Gastrocnemius medialis (tissue), 4 donors: ENCODE data around the gene SLC17A7. TPM values are rescaled to one million over a fixed set of nuclear protein-coding genes. Genes with fewer than 3 reads are reported as not detected.

Experiments used
- ATAC-seq, 2 donors: fragments of 150-250 bp; one replicate each; pipeline ENCODE4 v1.9.1; 2016
- DNase-seq, 2 donors: peaks; one replicate each; pipeline ENCODE4 v3.0.0-alpha.2; 2019
- H3K27ac ChIP-seq, 4 donors: fragments of 200-600 bp; sonication (generic); 1 replicate in 1 of 4; 2 replicates in 3 of 4; pipeline ENCODE4 v1.5.1; 2016 to 2018; ENCODE audit warnings: mild to moderate bottlenecking in 2 of 4, moderate library complexity in 1 of 4
- H3K27me3 ChIP-seq, 3 donors: fragments of 200-600 bp; sonication (generic) in 2 of 3; 1 replicate in 1 of 3; 2 replicates in 2 of 3; pipeline versions ENCODE4 v1.5.1 to v1.6.0; 2016 to 2019; ENCODE audit warnings: mild to moderate bottlenecking in 1 of 3, moderate library complexity in 1 of 3
- H3K36me3 ChIP-seq, 2 donors: fragments of 200-600 bp; sonication (generic) in 1 of 2; one replicate each; pipeline ENCODE4 v1.5.1; 2017 to 2018
- H3K4me1 ChIP-seq, 2 donors: fragments of 200-600 bp; sonication (generic) in 1 of 2; one replicate each; pipeline ENCODE4 v1.5.1; 2016 to 2017; ENCODE audit warnings: mild to moderate bottlenecking in 2 of 2
- H3K4me3 ChIP-seq, 4 donors: fragments of 200-600 bp; sonication (generic) in 3 of 4; 1 replicate in 1 of 4; 2 replicates in 3 of 4; pipeline ENCODE4 v1.5.1; 2016 to 2019; ENCODE audit warnings: mild to moderate bottlenecking in 2 of 4
- H3K9me3 ChIP-seq, 3 donors: fragments of 200-600 bp; sonication (generic) in 2 of 3; 1 replicate in 1 of 3; 2 replicates in 2 of 3; pipeline ENCODE4 v1.5.1; 2016 to 2019
- CTCF ChIP-seq, 5 experiments: fragments of 450-650 bp in 3 of 5; fragments of 200-600 bp in 2 of 5; sonication (generic) in 2 of 5; IDR thresholded peaks in 4 of 5; conservative IDR thresholded peaks in 1 of 5; 1 replicate in 4 of 5; 2 replicates in 1 of 5; pipeline ENCODE4 v1.5.1; 2016 to 2019; ENCODE audit warnings: antibody characterized with exemption in 5 of 5, mild to moderate bottlenecking in 3 of 5, moderate library complexity in 3 of 5
- POLR2A ChIP-seq, 2 donors: fragments of 450-650 bp; IDR thresholded peaks; one replicate each; pipeline ENCODE4 v1.6.1; 2017; ENCODE audit warnings: antibody characterized with exemption in 2 of 2, mild to moderate bottlenecking in 2 of 2, moderate library complexity in 2 of 2
- in situ Hi-C, 4 donors: fragments of 200-750 bp; cut with MboI; loops; one replicate each; pipeline versions ENCODE4 v1.15.0 to v1.8.0; 2017; ENCODE audit warnings: low sequenced_read_pairs in 4 of 4
- intact Hi-C: fragments of 100-400 bp; cut with DNase I; formaldehyde crosslinking; loops from one replicate; pipeline ENCODE4 v1.15.1; 2023; ENCODE audit warnings: low total_unique reads
- total RNA-seq, 4 donors: library from RNA; depleted of rRNA; stranded (reverse); fragments of >200 nt; gene quantifications; one replicate each; pipeline versions ENCODE4 v1.1.0 to v1.2.3, GENCODE V29; 2016

The SLC17A7 gene
- total RNA-seq, 4 donors from 2014 or later, result 0.24 to 1.6 (median 0.33) TPM

GRCh38 chr19:49417088-49417487, 24.2 kb downstream of the SLC17A7 start:
- H3K9me3 ChIP-seq, result no peaks in the 10 kb centered on the region
- ATAC-seq (no peak), DNase-seq (no peak)
- H3K4me3 ChIP-seq, result no peak overlapping the region
- H3K36me3 ChIP-seq, result no peaks in the 10 kb centered on the region
- peaks cover 38 to 54% (median 45%) of the 10 kb centered on the region in 3 donors for H3K27me3 ChIP-seq
- H3K27ac ChIP-seq, result no peak overlapping the region
- TF ChIP-seq CTCF (IDR thresholded peaks at IDR 0.05 in 4 of 5, conservative IDR thresholded peaks at IDR 0.05 in 1 of 5) (no peak), POLR2A (IDR thresholded peaks at IDR 0.05) (no peak)
- in situ Hi-C loops, result no loop called here
- intact Hi-C loops, result no loop called here
- H3K4me1 ChIP-seq, result peaks cover 0 to 8% of the 10 kb centered on the region in 2 donors

- Histone ChIP-seq H3K9me3 (no peaks in the 10 kb centered on the region), H3K27ac (no peak overlapping the region), H3K4me3 (no peak overlapping the region), H3K27me3 (peaks cover 26 to 42% (median 32%) of the 10 kb centered on the region in 3 donors), H3K4me1 (peaks cover 0 to under 1% of the 10 kb centered on the region in 2 donors), H3K36me3 (no peaks in the 10 kb centered on the region)
- in situ Hi-C loops (no loop called here), intact Hi-C loops (no loop called here)
- DNase-seq (no peak), ATAC-seq (no peak)
- TF ChIP-seq POLR2A (IDR thresholded peaks at IDR 0.05) (no peak), CTCF (IDR thresholded peaks at IDR 0.05 in 4 of 5, conservative IDR thresholded peaks at IDR 0.05 in 1 of 5) (no peak)
Measured at GRCh38 chr19:49415810-49416200, 25.5 kb downstream of the SLC17A7 start.

- ATAC-seq, result no peak
- no peak overlapping the region for H3K4me3 ChIP-seq
- H3K9me3 ChIP-seq, result no peaks in the 10 kb centered on the region
- no peaks in the 10 kb centered on the region for H3K4me1 ChIP-seq
- no peak overlapping the region for H3K27ac ChIP-seq
- TF ChIP-seq POLR2A (IDR thresholded peaks at IDR 0.05) (no peak), CTCF (IDR thresholded peaks at IDR 0.05 in 4 of 5, conservative IDR thresholded peaks at IDR 0.05 in 1 of 5) (no peak)
- intact Hi-C loops, result no loop called here
- no peak for DNase-seq
- peaks cover 25 to 36% (median 26%) of the 10 kb centered on the region in 3 donors for H3K27me3 ChIP-seq
- no peaks in the 10 kb centered on the region for H3K36me3 ChIP-seq
- in situ Hi-C loops, result no loop called here
Measured at GRCh38 chr19:49415102-49415809, 26.1 kb downstream of the SLC17A7 start.

- Histone ChIP-seq H3K27ac (no peak overlapping the region), H3K36me3 (no peaks in the 10 kb centered on the region), H3K27me3 (peaks cover 16 to 26% (median 18%) of the 10 kb centered on the region in 3 donors), H3K4me1 (no peaks in the 10 kb centered on the region), H3K4me3 (no peak overlapping the region), H3K9me3 (no peaks in the 10 kb centered on the region)
- in situ Hi-C loops, result no loop called here
- ATAC-seq, result no peak
- no peak for DNase-seq
- intact Hi-C loops, result no loop called here
- TF ChIP-seq CTCF (IDR thresholded peaks at IDR 0.05 in 4 of 5, conservative IDR thresholded peaks at IDR 0.05 in 1 of 5) (no peak), POLR2A (IDR thresholded peaks at IDR 0.05) (no peak)
Measured at GRCh38 chr19:49414256-49414655, 27.1 kb downstream of the SLC17A7 start.
